GM04504 (cell line): ENCODE data around the gene FAM219B.
"Not testable (repeated sequence)": the region's sequence is repeated elsewhere in the genome, so short reads cannot be mapped to it uniquely, and the experiment has no call there.

Experiments
- DNase-seq: peaks from one replicate; pipeline ENCODE4 v3.0.0-alpha.2; 2012; ENCODE audit warnings: low read depth

The FAM219B gene, protein sequence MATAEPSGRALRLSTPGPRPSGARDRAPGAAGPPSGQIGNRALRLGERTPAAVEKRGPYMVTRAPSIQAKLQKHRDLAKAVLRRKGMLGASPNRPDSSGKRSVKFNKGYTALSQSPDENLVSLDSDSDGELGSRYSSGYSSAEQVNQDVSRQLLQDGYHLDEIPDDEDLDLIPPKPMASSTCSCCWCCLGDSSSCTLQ

DNA sequence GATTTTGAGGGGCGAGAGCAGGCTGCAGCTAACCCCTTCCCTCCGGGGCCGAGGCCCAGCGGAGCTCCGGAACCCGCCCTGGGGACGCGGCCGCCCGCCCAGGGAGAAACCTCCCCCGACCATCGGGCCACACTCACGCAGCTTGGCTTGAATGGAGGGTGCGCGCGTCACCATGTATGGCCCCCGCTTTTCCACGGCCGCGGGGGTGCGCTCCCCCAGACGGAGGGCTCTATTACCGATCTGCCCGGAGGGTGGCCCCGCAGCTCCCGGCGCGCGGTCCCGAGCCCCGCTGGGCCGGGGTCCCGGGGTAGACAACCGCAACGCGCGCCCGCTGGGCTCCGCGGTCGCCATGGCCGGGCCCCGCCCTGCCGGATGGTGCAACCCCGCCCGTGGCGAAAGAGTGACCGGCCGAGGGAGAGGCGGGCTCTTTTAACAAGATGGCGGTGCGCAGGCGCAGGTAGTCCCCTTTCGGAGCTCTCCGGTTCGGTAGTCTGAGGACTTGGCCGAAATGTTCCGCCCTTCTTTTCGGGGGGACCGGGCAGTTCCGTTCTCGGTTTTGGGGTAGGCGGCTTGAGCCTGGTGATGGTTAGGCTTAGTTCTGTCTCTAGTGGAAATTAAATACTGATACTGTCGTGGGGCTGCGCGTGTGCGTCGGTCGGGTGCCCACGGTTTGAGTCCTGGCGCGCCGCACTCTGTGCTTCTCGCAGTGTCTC is at the start of gene FAM219B:
TSS of gene FAM219B (minus strand) at position 402 of the 713 bp plus-strand sequence. CDS start at position 351, 51 bp downstream.
- DNase-seq = peak; percentile 73

DNA sequence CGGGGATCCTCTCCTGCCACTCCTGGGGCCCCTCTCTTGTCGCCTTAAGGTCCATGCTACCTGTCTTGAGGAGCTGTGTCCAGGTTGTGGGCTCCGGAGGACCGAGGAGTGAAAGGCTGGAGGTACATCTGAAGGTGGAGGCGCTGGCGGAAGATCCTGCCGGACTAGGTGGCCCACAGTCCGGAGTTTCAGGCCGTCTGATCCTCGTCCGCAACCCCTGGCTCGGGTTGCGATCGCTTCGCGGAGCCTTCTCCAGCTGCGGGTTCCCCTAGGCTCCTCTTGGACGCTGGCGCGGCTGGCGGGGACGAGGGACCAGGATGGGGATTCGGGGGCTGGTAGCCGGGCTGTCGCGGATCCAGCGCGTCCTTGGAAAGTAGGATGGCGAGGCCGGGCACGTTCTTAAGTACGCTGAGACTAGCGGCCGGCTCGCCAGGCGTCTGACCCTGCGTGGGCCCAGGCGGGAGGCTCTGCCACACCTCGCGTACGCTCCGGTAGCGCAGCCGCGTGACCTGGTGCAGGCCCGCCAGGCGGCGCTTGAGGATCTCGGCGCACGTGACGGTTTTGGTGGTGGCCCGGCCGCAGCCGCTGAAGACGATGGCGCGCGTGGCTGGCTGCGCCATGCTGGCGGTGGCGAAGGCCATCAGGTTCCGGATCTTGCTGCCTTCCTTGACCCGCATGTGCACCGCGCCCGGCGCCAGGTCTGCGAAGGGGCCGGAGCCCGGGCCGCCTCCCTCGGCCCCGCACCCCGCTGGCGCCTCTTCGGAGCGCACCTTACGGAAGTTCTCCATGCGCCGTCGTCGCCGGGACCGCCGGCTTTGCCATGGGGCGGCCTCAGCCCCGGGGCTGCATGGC is 49.4 kb upstream of the FAM219B start:
- no peak for DNase-seq

DNA sequence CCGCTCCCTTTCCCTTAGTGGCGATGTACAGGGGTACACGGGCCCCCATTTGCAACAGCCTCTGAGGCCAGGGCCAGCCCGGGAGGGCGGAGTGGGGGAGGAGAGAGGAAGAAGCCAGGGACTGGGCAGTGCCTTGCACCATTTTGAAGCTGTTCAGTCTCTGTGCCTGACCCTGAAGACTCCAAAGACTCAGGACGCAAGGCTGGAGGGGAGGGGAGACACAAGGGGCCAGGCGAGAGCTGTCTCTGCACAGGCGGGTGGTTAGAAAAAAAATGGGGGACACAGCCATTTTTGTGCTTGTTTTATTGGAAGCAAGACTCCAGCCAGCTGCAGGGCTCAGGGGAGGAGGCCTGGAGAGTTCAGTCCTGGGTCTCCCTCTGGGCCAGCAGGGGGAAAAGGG is 48.4 kb upstream of the FAM219B start:
- no peak for DNase-seq

DNA sequence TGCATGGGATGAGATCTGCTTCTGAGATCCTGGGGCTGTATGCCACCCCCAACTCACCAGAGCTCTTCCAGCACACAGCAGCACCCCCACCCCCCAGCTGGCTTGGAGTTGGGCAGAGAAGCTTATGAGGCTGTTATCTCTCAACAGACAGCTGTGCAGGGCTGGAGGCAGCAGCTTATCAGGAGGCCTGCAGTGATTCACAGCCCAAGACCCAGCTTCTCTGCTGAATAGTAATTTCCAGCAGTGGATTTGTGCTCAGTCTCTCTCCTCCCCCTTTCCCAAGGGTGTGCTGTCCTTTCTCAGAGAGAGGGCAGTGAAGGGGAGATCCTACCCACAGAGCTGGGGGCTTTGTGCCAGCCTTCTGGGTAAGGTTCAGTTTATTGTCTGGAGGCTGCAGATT is 47.9 kb upstream of the FAM219B start:
- DNase-seq = no peak

DNA sequence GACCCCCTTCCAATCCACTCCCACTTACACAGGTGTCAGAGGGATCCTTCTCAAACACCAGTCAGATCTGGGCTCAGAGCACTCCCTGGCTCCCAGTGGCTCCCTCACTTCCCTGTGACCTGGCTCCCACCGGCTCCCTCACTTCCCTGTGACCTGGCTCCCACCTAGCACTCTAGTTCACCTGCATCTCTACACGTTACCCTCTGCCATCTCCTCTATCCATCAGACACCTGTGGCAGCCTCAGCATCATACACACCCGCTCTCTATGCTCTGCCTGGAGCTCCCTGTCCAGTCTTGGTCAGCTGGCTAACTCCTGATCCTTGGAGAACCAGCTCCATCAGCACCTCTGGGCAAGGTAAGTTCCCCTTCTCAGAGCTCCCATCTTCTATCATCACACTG is 44.4 kb upstream of the FAM219B start:
- no peak for DNase-seq

DNA sequence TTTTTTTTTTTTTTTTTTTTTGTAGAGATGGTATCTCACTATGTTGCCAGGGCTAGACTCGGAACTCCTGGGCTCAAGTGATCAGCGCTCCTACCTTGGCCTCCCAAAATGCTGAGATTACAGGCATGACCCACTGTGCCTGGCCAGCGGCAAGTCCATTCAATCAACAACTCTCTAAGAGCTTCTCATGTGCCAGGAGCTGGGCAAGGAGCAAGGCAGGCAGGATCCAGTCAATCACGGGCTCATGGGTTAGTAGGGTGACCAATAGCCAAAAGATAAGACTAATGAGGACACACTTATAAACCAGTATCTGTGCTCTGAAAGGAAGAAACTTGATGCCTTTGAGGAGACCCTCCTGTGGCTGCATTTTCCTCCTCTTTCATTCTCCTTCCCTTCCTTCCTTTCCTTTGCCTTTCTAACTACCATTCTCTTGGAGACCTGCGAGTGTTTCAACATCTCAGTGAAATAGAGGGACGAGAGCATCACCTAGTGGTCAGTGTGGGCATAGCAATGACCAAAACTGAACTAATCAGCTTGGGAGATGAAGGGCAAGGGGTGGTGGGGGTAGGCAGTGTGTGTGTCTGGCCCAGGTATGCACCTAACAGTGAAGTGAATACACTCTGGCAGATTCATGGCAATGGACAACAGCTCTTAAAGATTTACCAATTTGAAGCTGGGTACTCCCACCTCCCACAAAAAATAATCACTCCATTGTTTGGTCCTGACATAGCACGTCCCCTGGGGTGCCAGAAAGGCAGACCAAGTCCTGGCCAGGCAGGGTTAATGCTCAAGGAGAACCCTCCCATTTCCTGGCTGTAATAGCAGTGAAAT is 43.6 kb upstream of the FAM219B start:
- DNase-seq = no peak

DNA sequence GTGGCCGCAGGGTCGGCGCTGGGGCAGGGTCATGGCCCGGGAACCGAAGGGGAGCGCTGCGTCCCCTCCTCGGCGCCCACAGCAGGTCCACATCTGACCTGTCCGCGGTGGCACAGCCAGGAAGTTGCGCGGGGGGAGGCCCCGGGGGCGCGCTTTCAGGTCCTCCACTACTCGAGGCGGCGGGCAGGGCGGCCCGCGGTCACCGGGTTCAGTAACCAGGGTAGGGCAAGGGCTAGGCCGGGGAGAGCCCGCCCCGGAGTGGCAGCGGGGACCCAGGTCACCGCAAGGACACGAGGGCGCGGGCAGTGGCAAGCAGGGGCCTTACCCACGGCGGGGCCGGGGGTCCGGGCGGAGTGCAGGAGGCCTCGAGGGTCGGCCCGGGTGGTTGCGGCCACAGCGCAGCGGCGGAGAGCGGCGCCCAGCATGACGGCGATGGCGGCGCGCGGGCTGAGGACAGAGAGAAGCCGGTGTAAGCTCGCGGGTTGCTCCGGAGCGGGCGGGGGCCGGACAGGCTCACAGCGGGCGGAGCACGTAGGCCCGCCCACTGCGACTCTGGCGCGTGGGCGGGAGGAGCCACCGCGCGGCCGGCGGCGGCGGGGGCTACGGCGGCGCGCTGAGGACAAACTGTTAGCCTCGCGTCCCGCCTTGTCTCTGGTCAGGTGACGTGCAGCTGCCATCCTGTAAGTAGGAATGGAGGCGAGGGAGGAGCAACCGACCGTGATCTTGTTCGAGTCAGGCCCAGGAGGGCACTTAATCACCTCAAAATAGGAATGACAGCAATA is 31.1 kb upstream of the FAM219B start, which contains the start of gene COX5A:
TSS of gene COX5A (minus strand) at position 484 of the 782 bp plus-strand sequence. CDS start at position 425, 59 bp downstream.
- peak; percentile 91 for DNase-seq

DNA sequence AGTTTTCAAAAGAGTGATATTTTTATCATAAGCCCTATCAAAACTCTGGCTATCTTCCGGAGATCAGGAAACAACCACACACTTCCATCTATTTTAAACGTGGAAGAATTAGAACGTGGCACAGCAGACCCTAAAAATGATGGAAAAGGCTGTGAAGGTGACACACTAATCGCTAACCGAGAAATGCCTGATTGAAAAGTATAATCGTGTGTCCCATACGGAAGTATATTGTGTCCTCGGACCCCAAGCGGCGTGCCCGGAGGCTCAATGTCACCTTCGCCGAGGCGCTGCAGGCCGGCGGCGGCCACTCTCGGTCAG is 30.6 kb upstream of the FAM219B start:
- DNase-seq = no peak

DNA sequence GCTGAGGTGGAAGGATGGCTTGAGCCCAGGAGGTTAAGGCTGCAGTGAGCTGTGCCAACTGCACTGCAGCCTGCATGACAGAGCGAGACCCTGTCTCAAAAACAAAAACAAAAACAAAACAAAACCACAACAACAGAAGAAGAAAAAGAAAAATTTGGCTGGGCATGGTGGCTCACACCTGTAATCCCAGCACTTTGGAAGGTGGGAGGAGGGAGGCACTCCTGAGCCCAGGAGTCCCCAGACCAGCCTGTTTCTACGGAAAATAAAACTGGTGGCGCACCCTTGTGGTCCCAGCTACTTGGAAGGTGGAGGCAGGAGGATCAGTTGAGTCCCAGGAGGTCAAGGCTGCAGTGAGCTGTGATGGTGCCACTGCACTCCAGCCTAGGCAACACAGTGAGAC is 28.5 kb upstream of the FAM219B start:
- not testable (repeated sequence) for DNase-seq

DNA sequence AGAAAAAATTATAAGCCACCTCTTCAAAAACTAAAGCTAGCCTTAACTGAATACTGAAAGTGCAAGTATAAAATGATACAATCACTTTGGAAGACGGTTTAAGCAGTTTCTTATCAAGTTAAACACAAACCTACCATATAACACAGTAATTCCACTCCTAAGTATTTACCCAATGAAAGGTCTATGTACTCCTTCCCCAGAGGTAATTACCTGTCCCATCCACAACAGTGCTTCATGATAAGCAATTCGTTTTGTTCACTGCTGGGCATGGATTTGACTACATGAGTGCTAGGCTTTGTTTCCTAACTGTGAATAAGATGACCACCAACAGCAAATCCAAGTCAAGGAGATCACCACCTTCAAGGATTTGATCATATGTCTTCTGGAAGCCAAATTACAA is 26.9 kb upstream of the FAM219B start:
- no peak for DNase-seq

DNA sequence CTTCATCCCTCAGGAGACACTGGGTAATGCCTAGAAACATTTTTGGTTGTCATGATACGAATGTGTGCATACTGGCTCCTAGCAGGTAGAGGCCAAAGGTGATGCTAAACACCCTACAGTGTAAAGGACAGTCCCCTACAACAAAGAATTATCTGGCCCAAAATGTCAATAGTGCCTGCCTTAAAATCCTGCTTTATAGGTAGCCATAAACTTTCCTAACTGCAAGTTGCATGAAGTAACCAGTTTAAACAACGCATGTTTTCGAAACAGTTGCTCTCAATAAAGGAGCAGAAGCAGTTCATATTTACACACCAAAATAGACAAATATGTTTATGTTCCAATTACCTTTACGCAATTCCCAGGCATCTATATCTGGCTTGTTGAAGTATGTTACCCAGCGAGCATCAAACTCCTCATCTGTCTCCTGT is 22.1 kb upstream of the FAM219B start:
- DNase-seq = no peak

DNA sequence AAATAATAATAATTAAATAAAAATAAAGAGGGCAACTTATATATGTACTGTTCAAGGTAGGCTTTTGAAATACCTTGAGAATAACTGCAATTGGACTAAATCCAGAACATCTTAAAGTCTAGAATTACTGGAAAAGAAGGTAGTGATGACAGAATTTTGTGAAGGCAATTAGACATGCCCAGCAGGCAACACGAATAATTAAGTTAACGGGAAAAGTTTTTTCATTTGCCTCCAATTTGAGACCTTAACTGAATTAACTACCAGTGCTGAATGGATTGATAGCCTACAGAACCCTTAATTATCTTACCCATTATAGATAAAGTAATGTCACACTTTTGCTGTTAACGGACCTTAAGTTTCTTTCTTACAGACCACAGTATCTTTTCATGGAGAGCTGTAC is 17.9 kb upstream of the FAM219B start:
- DNase-seq = no peak

DNA sequence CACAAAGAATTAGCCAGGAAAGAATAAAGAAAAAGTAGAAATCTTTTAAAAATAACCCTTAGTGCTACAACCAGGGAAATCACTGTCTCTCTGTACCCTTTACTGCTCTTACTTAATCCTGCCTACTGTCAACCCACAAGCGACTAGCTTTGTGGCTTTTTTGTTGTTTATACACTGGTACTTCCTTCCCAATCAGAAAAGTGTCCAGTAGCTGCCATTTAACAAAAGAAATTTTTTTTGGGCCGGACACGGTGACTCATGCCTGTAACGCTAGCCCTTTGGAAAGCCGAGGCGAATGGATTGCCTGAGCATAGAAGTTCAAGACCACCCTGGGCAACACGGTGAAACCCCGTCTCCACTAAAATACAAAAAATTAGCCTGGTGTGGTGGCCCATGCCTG is 13.8 kb upstream of the FAM219B start:
- DNase-seq = no peak

DNA sequence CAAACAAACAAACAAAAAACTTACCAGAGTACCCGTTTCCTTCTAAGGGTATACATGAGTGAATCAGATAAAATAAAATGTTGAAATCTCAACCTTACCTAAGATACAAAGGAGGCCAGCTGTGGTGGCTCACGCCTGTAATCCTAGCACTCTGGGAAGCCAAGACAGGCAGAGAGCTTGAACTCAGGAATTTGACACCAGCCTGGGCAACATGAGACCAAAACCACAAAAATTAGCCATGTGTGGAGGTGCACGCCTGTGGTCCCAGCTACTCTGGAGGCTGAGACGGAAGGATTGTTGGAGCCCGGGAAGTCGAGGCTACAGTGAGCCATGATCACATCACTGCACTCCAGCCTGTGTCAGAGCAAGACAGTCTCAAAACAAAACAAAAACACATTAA is 11.0 kb upstream of the FAM219B start:
- DNase-seq = no peak

DNA sequence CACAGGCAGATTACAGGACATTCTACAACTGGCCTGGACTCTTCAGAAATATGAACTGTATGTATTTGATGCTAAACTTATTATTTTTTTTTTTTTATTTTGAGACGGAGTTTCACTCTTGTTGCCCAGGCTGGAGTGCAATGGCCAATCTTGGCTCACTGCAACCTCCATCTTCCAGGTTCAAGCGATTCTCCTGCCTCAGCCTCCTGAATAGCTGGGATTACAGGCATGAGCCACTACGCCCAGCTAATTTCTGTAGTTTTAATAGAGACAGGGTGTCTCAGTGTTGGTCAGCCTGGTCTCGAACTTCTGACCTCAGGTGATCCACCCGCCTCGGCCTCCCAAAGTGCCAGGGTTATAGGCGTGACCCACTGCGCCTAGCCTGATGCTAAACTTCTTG is 7.1 kb upstream of the FAM219B start:
- DNase-seq = not testable (repeated sequence)

DNA sequence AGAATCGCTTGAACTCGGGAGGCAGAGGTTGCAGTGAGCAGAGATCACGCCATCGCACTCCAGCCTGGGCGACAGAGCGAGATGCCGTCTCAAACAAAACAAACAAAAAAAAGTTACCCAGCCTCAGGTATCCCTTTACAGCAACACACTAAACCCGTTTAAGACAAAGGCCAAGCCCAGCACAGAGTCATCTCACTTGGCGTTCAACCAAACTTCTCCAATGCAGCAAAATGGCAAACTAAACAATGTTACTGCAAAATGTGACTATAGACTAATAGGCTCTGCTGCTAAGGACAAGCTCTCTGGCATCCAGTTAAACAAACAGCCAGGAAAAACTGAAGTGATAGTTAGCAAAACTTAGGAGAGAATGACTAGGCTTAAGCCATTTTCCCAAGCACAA is 6.4 kb upstream of the FAM219B start:
- DNase-seq = no peak

DNA sequence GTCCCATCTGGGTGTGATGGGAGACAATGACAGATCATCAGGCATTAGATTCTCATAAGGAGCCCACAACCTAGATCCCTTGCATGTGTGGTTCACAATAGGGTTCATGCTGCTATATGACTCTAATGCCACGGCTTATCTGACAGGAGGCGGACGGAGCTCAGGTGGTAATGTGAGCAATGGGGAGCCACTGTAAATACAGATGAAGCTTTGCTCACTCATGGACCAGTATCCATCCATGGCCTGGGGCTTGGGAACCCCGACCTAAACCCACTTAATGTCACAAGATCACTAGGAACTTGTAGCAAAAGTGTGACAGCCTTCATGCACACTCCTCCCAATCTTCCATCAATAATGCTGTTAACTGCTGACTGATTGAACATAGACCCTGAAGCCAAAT is 2.0 kb upstream of the FAM219B start:
- no peak for DNase-seq

DNA sequence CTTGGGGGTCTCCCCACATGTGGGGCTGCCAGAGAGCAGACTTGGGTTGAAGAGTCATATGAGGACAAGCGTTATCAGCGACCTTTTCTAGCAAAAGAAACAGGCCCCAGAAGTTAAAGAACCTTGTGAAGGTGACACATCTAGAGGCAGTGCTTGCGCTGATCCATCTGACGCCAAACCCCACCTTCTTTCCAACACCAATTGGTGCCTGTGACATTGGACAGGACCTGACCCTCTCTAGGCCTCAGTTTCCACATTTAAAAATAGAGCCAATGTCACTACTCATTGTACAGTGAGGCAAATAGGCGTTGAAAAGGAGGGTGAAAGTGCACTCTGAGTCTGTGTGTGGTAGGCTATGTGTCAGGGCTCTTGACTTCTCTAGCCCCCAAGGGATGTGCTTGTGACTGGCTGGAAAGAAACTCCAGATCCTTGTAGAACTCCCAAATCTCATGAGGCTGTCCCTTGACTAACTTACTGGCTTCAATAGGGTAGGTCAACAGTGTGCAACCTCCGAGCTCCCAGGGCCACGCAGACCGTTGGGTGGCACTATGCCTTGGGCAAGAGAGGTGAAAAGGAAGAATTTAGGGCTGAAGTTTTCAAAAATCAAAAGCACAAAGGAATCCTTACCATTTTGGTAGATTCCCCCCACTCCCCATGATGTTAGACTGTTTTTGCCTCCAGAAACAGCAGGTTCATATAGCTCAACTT is 666 bp upstream of the FAM219B start:
- DNase-seq = no peak

DNA sequence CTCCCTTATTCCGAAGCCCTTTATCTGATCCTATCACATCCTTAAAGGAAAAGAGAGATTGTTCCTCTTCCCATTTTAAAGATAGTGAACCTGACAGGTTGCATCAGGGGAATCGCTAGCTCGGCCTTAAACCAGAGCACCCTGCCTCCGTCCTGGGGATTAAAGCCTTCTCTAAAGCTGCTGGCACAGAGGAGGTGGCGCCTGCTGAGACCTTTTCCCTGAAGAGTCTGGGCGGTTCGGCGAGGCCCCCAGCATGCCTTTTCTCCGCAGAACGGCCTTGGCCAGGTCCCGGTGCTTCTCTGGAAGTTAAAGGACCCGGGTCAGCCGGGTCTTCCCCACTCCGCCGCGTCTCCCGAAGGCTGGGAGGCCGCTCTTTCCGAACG is 593 bp downstream of the FAM219B start:
- no peak for DNase-seq

DNA sequence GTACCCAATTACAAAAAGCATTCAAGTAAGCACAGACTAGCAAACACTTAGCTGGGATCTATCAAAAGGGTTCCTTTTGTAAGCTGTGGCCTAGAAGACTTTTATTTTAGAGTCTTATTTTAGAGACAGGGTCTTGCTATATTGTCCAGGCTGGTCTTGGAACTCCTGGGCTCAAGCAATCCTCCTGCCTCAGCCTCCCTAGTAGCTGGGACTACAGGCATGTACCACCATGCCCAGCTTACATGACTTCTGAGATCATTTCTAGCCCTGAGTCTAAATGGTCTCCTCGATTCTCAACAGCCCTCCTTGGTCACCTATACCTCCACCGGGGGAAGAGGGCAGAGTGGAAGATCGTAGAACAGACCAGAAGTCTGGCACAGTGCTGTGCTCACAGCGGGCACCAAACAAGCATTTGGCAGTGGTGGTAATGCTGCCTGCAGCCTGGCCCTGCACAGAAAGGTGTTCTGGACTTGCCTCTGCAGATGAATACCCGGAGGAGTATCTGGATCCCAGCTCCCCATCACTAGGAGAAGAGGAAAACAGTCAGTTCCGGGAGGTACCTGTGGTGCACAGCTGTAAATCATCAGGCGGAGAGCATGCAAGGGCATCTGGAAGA is 2.4 kb downstream of the FAM219B start:
- no peak for DNase-seq
